ENCODE results near the gene BRMS1L.

BRMS1L gene

DNA sequence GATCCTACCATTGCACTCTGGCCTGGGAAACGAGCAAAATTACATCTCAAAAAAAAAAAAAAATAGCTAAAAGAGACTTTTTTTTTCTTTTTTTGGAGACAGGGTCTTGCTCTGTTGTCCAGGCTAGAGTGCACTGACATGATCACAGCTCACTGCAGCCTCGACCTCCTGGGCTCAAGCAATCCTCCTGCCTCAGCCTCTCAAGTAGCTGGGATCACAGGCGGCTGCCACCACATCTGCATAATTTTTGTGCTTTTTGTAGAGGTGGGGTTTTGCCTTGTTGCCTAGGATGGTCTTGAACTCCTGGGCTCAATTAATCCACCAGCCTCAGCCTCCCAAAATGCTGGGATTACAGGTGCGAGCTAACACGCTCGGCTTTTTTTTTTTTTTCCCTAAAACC is 28.3 kb upstream of the BRMS1L start:
- Histone ChIP-seq H3K9ac (ENCODE audit: low read length) (no peak overlapping the region), H3K4me2 (ENCODE audit: low read length) (no peak overlapping the region), H2AFZ (ENCODE audit: low read length) (no peak overlapping the region), H3K4me3 (ENCODE audit: low read depth, low read length, poor library complexity, severe bottlenecking) (no peak overlapping the region), H3K4me1 (ENCODE audit: insufficient read depth, low read length, severe bottlenecking) (no peaks in the 10 kb centered on the region), H3K27me3 (ENCODE audit: insufficient read depth, low read length) (no peaks in the 10 kb centered on the region), H3K36me3 (ENCODE audit: insufficient read depth, low read length) (no peaks in the 10 kb centered on the region), H3K9me2 (ENCODE audit: low read depth, low read length) (no peaks in the 10 kb centered on the region), H4K20me1 (ENCODE audit: insufficient read depth, low read length) (no peaks in the 10 kb centered on the region), H3K27ac (ENCODE audit: low read depth, low read length, poor library complexity, severe bottlenecking) (no peak overlapping the region), H3K79me2 (ENCODE audit: insufficient read depth, low read length) (0 out of 2 replicates have a peak, but pooled peaks cover 3% of the 10 kb centered on the region), H3K9me3 (ENCODE audit: low read length) (no peaks in the 10 kb centered on the region), H3F3A (ENCODE audit: insufficient read depth, low read length) (no peaks in the 10 kb centered on the region)
- TF ChIP-seq, protein P1, sequence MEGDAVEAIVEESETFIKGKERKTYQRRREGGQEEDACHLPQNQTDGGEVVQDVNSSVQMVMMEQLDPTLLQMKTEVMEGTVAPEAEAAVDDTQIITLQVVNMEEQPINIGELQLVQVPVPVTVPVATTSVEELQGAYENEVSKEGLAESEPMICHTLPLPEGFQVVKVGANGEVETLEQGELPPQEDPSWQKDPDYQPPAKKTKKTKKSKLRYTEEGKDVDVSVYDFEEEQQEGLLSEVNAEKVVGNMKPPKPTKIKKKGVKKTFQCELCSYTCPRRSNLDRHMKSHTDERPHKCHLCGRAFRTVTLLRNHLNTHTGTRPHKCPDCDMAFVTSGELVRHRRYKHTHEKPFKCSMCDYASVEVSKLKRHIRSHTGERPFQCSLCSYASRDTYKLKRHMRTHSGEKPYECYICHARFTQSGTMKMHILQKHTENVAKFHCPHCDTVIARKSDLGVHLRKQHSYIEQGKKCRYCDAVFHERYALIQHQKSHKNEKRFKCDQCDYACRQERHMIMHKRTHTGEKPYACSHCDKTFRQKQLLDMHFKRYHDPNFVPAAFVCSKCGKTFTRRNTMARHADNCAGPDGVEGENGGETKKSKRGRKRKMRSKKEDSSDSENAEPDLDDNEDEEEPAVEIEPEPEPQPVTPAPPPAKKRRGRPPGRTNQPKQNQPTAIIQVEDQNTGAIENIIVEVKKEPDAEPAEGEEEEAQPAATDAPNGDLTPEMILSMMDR (IDR thresholded peaks at IDR 0.05; ENCODE audit: low read length), result no peak
- TF ChIP-seq EZH2 (IDR thresholded peaks at IDR 0.05; ENCODE audit: borderline replicate concordance, low read length), result no peak

DNA sequence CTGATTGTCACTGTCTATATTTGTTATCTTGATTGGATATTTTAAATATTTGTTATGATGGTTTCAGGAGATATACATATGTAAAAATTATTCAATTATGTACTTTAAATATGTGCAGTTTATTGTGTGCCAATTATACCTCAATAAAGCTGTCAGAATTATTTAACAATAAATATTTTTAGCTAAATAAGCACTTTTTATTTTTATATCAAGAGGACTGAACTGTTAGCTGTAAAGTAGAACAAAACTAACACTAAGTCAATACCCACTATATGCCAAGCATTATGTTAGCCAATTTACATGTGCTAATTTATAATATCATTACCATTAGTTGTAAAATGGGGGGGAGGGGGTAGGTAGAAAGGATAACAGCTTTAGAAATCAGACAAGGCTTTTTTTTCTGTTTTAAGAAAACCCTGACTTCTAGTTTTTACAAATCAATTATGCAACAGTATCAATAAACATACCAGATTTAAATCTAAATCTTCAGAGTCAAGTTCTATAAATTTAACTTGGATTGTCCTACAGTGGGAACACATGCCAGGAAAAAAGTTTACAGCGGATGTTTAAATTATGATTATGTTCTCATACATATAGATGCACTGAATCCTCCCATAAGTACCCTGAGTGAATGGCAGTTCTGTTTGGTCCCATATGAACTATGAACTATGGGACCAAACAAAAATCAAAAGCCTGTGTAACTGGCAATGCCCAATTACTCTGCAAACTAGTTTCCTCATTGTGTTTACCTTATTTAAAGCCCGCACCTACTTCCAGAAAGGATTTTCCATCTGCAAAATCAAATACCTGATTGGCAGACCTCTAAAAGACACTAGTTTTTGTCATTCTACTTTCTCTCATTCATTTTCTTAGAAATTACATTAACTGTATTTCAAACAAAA is 19.9 kb upstream of the BRMS1L start:
- Histone ChIP-seq H4K20me1 (ENCODE audit: insufficient read depth, low read length) (no peaks in the 10 kb centered on the region), H3K36me3 (ENCODE audit: insufficient read depth, low read length) (no peaks in the 10 kb centered on the region), H3K4me2 (ENCODE audit: low read length) (peak overlapping the region; percentile 93), H3K4me3 (ENCODE audit: low read depth, low read length, poor library complexity, severe bottlenecking) (no peak overlapping the region), H3F3A (ENCODE audit: insufficient read depth, low read length) (no peaks in the 10 kb centered on the region), H3K79me2 (ENCODE audit: insufficient read depth, low read length) (peaks cover 18% of the 10 kb centered on the region; the same call in 1 of the 2 replicates), H3K9ac (ENCODE audit: low read length) (no peak overlapping the region), H3K9me3 (ENCODE audit: low read length) (no peaks in the 10 kb centered on the region), H3K9me2 (ENCODE audit: low read depth, low read length) (no peaks in the 10 kb centered on the region), H2AFZ (ENCODE audit: low read length) (no peak overlapping the region), H3K4me1 (ENCODE audit: insufficient read depth, low read length, severe bottlenecking) (peaks cover 18% of the 10 kb centered on the region), H3K27me3 (ENCODE audit: insufficient read depth, low read length) (no peaks in the 10 kb centered on the region), H3K27ac (ENCODE audit: low read depth, low read length, poor library complexity, severe bottlenecking) (no peak overlapping the region)
- TF ChIP-seq, protein P1 (IDR thresholded peaks at IDR 0.05; ENCODE audit: low read length), result no peak
- TF ChIP-seq EZH2 (IDR thresholded peaks at IDR 0.05; ENCODE audit: borderline replicate concordance, low read length), result no peak

DNA sequence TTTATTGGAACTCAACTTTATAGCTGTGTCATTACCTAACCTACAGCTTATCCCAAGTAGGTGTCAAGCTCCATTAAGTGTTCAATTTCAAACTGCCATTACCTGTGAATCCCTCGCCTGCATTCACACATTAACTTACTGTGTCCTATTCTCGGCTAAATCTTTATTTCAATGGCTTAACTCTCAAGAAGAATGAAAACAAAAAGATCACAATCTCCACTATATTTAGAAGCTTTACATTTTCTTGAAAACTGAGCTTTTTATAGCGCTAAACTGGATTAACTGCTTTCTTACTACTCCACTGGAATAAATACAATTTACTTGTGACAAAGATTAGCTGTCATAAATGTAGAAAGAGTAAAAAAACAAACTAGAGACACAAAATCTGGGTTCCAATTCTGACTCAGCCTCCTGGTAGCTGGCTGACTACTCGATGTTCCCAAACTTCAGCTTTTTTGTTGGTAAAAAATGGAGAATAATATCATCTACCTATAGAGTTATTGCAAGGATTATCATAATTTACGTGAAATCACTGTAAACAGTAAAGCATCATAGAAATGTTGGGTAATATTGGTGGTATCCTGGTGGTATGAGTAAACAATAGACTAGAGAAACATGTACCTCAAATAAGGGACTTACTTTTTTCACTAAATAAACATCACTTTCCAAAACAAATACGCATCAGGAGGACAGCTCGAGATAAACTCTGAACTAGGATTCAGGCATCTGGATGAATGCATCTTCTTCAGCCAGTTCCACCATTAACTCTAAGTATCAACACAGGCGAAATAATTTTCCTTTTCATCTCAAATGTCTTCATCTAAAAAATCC is 18.8 kb upstream of the BRMS1L start:
- Histone ChIP-seq H3K79me2 (ENCODE audit: insufficient read depth, low read length) (peaks cover 18% of the 10 kb centered on the region; the same call in 1 of the 2 replicates), H3K4me2 (ENCODE audit: low read length) (peak overlapping the region; percentile 93), H3K9me3 (ENCODE audit: low read length) (no peaks in the 10 kb centered on the region), H3F3A (ENCODE audit: insufficient read depth, low read length) (no peaks in the 10 kb centered on the region), H3K4me3 (ENCODE audit: low read depth, low read length, poor library complexity, severe bottlenecking) (peak overlapping the region; percentile 82), H3K36me3 (ENCODE audit: insufficient read depth, low read length) (no peaks in the 10 kb centered on the region), H3K27me3 (ENCODE audit: insufficient read depth, low read length) (no peaks in the 10 kb centered on the region), H3K9me2 (ENCODE audit: low read depth, low read length) (no peaks in the 10 kb centered on the region), H3K4me1 (ENCODE audit: insufficient read depth, low read length, severe bottlenecking) (peaks cover 18% of the 10 kb centered on the region), H4K20me1 (ENCODE audit: insufficient read depth, low read length) (no peaks in the 10 kb centered on the region), H2AFZ (ENCODE audit: low read length) (no peak overlapping the region), H3K9ac (ENCODE audit: low read length) (peak overlapping the region; percentile 28; the same call in 1 of the 2 replicates), H3K27ac (ENCODE audit: low read depth, low read length, poor library complexity, severe bottlenecking) (peak overlapping the region; percentile 7)
- TF ChIP-seq, protein P1 (IDR thresholded peaks at IDR 0.05; ENCODE audit: low read length), result no peak
- no peak for TF ChIP-seq EZH2 (IDR thresholded peaks at IDR 0.05; ENCODE audit: borderline replicate concordance, low read length)
